DOHH2 (cell line): ENCODE measurements around the gene TDRD12.

Experiments used
- H3F3A ChIP-seq: fragments of 200-600 bp; sonication (generic), shearing (Covaris generic); 2 replicates; pipeline ENCODE4 v1.6.0; 2016; ENCODE audit warnings: antibody characterized with exemption, mild to moderate bottlenecking; ENCODE audit not compliant: control insufficient read depth, insufficient read depth
- H3K27ac ChIP-seq: fragments of 200-600 bp; sonication (generic); 2 replicates; pipeline ENCODE4 v1.5.1; 2014; ENCODE audit warnings: low read depth, mild to moderate bottlenecking, low read length, moderate library complexity
- H3K27me3 ChIP-seq: fragments of 200-600 bp; sonication (generic); 2 replicates; pipeline ENCODE4 v1.6.1; 2014; ENCODE audit warnings: mild to moderate bottlenecking, low read length, mixed read lengths; ENCODE audit not compliant: control insufficient read depth
- H3K36me3 ChIP-seq: fragments of 200-600 bp; sonication (generic); 2 replicates; pipeline ENCODE4 v1.6.1; 2014; ENCODE audit warnings: mild to moderate bottlenecking, low read length, moderate library complexity, mixed read lengths; ENCODE audit not compliant: control insufficient read depth
- H3K4me1 ChIP-seq: fragments of 200-600 bp; sonication (generic); 2 replicates; pipeline ENCODE4 v1.6.1; 2014; ENCODE audit warnings: mild to moderate bottlenecking, low read length, mixed read lengths; ENCODE audit not compliant: control insufficient read depth
- H3K4me2 ChIP-seq: fragments of 200-600 bp; sonication (generic); 2 replicates; pipeline ENCODE4 v1.6.0; 2014; ENCODE audit warnings: mild to moderate bottlenecking, low read length, moderate library complexity
- H3K4me3 ChIP-seq: fragments of 200-600 bp; sonication (generic); 2 replicates; pipeline ENCODE4 v1.5.1; 2014; ENCODE audit warnings: mild to moderate bottlenecking, low read length, mixed read lengths
- H3K79me2 ChIP-seq: fragments of 200-600 bp; sonication (generic); 2 replicates; pipeline ENCODE4 v1.6.1; 2014; ENCODE audit warnings: mild to moderate bottlenecking, low read length, mixed read lengths; ENCODE audit not compliant: control insufficient read depth
- H3K9me2 ChIP-seq: fragments of 200-600 bp; sonication (generic); replicated peaks from 2 replicates; pipeline ENCODE4 v1.6.1; 2014; ENCODE audit warnings: mild to moderate bottlenecking, low read length, mixed read lengths; ENCODE audit not compliant: control insufficient read depth
- H3K9me3 ChIP-seq: fragments of 200-600 bp; sonication (generic); 2 replicates; pipeline ENCODE4 v1.6.1; 2014; ENCODE audit warnings: antibody characterized with exemption, low read length, mixed read lengths; ENCODE audit not compliant: control insufficient read depth, insufficient read depth
- H4K20me1 ChIP-seq: fragments of 200-600 bp; sonication (generic); 2 replicates; pipeline ENCODE4 v1.6.0; 2014; ENCODE audit warnings: low read depth, mild to moderate bottlenecking, antibody characterized with exemption, low read length, moderate library complexity; ENCODE audit not compliant: control insufficient read depth, insufficient read depth
- EZH2phosphoT487 ChIP-seq: fragments of 200-600 bp; sonication (generic); IDR thresholded peaks from 2 replicates; pipeline ENCODE4 v1.6.1; 2017; ENCODE audit warnings: borderline replicate concordance, mild to moderate bottlenecking, antibody characterized with exemption, low read length, moderate library complexity, mixed read lengths
- TF ChIP-seq, protein P1 (sequence below): fragments of 200-600 bp; sonication (generic); IDR thresholded peaks from one replicate; pipeline ENCODE4 v1.5.1; 2014; ENCODE audit warnings: antibody characterized with exemption, mild to moderate bottlenecking, low read depth, low read length; ENCODE audit not compliant: poor library complexity, severe bottlenecking

Gene TDRD12

DNA sequence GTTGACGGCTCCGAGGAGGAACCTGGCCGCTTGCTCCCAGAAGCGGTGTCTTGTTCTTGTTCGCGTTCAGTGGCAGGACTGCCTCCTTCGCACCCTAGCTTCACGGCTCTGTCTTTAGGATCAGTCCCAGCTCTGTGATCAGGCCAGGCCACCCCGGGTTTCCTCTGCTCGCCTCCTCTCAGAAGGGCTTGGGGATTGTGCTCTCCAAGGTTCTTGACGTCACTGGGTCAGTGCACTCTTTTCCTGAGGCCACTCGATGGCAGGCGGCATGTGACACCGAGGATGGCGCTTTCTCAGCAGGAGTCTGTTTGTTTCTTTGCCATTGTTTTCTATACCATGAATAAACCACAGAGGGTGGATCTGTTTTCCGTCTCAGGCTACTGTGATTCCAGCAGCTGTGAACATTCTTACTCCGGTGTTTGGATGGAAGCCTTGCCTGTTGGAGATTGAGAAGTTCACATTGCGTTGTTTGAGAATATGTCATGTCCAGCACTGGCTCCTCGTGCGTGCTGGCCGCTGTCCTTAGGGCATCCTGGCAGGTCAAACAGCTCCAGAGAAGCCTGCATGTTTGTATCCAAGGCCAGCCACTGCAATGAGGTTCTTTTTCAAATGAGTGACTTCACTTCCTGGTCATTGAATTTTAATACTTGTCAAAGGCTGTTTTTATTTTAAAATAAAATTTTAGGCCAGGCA, 105.5 kb downstream of the TDRD12 start:
- H3K27ac ChIP-seq, result no peak overlapping the region
- no peaks in the 10 kb centered on the region for H3K36me3 ChIP-seq
- no peak overlapping the region for H3K4me3 ChIP-seq
- H3K79me2 ChIP-seq, result no peaks in the 10 kb centered on the region
- no peaks in the 10 kb centered on the region for H3K9me3 ChIP-seq
- H4K20me1 ChIP-seq, result no peaks in the 10 kb centered on the region
- H3K4me2 ChIP-seq, result no peak overlapping the region
- H3K4me1 ChIP-seq, result no peaks in the 10 kb centered on the region
- no peaks in the 10 kb centered on the region for H3K9me2 ChIP-seq
- H3K27me3 ChIP-seq, result no peaks in the 10 kb centered on the region
- no peak for TF ChIP-seq EZH2phosphoT487
- TF ChIP-seq, protein P1, sequence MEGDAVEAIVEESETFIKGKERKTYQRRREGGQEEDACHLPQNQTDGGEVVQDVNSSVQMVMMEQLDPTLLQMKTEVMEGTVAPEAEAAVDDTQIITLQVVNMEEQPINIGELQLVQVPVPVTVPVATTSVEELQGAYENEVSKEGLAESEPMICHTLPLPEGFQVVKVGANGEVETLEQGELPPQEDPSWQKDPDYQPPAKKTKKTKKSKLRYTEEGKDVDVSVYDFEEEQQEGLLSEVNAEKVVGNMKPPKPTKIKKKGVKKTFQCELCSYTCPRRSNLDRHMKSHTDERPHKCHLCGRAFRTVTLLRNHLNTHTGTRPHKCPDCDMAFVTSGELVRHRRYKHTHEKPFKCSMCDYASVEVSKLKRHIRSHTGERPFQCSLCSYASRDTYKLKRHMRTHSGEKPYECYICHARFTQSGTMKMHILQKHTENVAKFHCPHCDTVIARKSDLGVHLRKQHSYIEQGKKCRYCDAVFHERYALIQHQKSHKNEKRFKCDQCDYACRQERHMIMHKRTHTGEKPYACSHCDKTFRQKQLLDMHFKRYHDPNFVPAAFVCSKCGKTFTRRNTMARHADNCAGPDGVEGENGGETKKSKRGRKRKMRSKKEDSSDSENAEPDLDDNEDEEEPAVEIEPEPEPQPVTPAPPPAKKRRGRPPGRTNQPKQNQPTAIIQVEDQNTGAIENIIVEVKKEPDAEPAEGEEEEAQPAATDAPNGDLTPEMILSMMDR, result no peak
- no peaks in the 10 kb centered on the region for H3F3A ChIP-seq

DNA sequence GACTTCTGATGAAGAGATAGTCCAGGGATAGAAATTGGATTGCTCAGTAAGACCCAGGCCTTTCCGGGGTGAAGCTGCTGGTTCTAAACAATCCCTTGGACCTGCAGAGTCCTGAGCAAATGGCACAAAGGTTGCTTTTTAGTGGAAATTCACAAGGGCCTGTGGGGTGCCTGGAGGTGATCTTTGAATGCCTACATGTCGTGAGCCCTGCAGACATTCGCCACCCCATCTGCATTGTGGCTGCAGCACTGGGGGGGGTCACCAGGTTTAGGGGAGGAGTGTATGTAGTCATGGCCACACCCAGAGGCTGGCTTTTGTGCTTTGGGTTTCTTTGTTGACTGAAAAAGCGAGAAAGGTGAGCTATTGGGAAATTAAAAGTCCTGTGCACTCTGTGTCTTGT, 108.6 kb downstream of the TDRD12 start:
- Histone ChIP-seq H3K27ac (no peak overlapping the region), H3K9me2 (no peaks in the 10 kb centered on the region), H3K79me2 (no peaks in the 10 kb centered on the region), H3K4me3 (no peak overlapping the region), H3K27me3 (no peaks in the 10 kb centered on the region), H4K20me1 (no peaks in the 10 kb centered on the region), H3K36me3 (no peaks in the 10 kb centered on the region), H3K4me1 (no peaks in the 10 kb centered on the region), H3K4me2 (no peak overlapping the region), H3F3A (no peaks in the 10 kb centered on the region), H3K9me3 (no peaks in the 10 kb centered on the region)
- TF ChIP-seq, protein P1, result no peak
- no peak for TF ChIP-seq EZH2phosphoT487

GRCh38 chr19:32828643-32829344, 109.2 kb downstream of the TDRD12 start:
- H3K4me3 ChIP-seq, result no peak overlapping the region
- no peaks in the 10 kb centered on the region for H3K4me1 ChIP-seq
- no peaks in the 10 kb centered on the region for H3K36me3 ChIP-seq
- H3K9me3 ChIP-seq, result no peaks in the 10 kb centered on the region
- H3K79me2 ChIP-seq, result no peaks in the 10 kb centered on the region
- no peaks in the 10 kb centered on the region for H3F3A ChIP-seq
- H3K27ac ChIP-seq, result no peak overlapping the region
- no peak for TF ChIP-seq EZH2phosphoT487
- TF ChIP-seq, protein P1, result no peak
- H4K20me1 ChIP-seq, result no peaks in the 10 kb centered on the region
- no peak overlapping the region for H3K4me2 ChIP-seq
- H3K9me2 ChIP-seq, result no peaks in the 10 kb centered on the region
- H3K27me3 ChIP-seq, result no peaks in the 10 kb centered on the region
